GM10266 (cell line): ENCODE measurements around the gene PXMP4.

Experiments
- DNase-seq: peaks from one replicate; pipeline ENCODE4 v3.0.0; 2012; ENCODE audit errors: extremely low spot score
- CTCF ChIP-seq: IDR thresholded peaks from 2 replicates; pipeline ENCODE4 v1.5.1; 2012; ENCODE audit warnings: mild to moderate bottlenecking, low read depth; ENCODE audit not compliant: control insufficient read depth, insufficient read depth; ENCODE audit errors: missing control alignments

Gene PXMP4

GRCh38 chr20:33711446-33711738 lies 8.7 kb downstream of the PXMP4 start:
- no peak for DNase-seq
- no peak for TF ChIP-seq CTCF

GRCh38 chr20:33710681-33711445 lies 9.2 kb downstream of the PXMP4 start:
- no peak for TF ChIP-seq CTCF
- no peak for DNase-seq

GRCh38 chr20:33709905-33710541 lies 10.1 kb downstream of the PXMP4 start:
- TF ChIP-seq CTCF = no peak
- no peak for DNase-seq

- DNase-seq = no peak
- TF ChIP-seq CTCF = no peak
Measured at GRCh38 chr20:33709398-33709797, 10.7 kb downstream of the PXMP4 start.

- DNase-seq = no peak
- TF ChIP-seq CTCF = no peak
Measured at GRCh38 chr20:33707668-33708067, 12.4 kb downstream of the PXMP4 start.

- no peak for TF ChIP-seq CTCF
- no peak for DNase-seq
Measured at GRCh38 chr20:33704197-33704924, 15.7 kb downstream of the PXMP4 start.
